Measurements from ENCODE around the gene ATP6V1G2.
"Not testable (repeated sequence)": the region's sequence is repeated elsewhere in the genome, so short reads cannot be mapped to it uniquely, and the experiment has no call there.

ATP6V1G2 gene

DNA sequence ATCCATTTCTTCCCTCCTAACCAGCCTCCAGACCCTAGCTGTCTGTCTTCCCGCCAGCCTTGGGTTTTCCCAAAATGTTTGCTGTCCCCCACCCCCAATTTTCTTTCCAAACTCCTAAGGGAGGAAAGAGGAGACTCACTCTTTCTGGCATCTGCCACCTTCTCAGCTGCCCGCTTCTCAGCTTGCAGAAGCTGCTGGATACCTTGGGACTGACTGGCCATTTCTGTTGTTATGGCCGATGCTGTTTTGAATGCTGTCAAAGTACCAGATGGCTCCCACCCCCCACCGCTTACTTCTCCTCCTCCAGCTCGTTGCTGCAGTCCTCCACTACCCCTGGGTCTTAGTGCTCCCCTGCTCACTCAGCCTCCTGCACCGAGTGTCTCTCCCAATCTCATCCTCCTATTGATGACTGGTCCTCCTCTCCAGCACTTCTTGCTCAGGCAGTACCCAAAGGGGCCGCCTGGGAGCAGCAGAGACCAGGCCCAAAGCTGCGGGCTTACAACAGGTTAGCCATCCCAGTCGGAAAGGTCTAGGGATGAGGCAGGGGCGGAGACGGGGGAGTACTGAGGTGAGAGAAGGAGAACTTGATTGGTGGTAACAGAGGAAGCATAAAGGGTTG, at the start of gene ATP6V1G2:
ATP6V1G2 (minus strand) TSS at position 270 of the 619 bp plus-strand sequence; CDS start at position 221, 49 bp downstream.
- DNase-seq (ENCODE audit: low read depth), result peak; percentile 78

DNA sequence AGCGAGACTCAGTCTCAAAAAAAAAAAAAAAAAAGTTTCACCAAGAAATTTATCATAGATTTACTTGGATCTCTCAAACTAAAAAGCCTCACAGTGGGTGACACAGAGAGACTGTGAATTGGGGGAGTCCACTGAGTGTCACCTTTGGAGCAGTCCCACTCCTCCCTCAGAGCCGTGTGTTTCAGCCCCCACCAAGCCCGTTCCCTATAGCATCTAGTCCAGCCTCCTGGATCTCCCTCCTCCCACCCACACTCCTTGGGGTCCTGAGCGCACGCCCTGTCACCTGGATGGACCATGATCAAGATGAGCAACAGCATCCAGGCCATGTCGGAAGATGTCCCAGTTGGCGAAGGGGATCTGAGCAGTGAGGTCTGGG, 46.0 kb upstream of the ATP6V1G2 start:
- no peak for DNase-seq (ENCODE audit: low read depth)

DNA sequence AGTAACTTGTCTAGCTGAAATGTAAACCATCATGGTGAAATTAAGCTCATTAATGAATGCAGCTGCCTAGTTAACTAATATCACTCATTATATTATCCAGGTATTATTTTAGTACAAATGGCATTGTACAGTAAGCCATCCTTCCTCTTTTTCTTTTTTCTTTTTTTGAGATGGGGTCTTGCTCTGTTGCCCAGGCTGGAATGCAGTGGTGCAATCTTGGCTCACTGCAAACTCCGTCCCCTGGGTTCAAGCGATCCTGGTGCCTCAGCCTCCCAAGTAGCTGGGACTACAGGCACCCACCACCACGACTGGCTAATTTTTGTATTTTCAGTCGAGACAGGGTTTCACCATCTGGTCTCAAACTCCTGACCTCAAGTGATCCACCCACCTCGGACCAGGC, 44.3 kb upstream of the ATP6V1G2 start:
- DNase-seq (ENCODE audit: low read depth), result not testable (repeated sequence)

- no peak for DNase-seq (ENCODE audit: low read depth)
Measured at GRCh38 chr6:31588871-31589650, 42.7 kb upstream of the ATP6V1G2 start.

DNA sequence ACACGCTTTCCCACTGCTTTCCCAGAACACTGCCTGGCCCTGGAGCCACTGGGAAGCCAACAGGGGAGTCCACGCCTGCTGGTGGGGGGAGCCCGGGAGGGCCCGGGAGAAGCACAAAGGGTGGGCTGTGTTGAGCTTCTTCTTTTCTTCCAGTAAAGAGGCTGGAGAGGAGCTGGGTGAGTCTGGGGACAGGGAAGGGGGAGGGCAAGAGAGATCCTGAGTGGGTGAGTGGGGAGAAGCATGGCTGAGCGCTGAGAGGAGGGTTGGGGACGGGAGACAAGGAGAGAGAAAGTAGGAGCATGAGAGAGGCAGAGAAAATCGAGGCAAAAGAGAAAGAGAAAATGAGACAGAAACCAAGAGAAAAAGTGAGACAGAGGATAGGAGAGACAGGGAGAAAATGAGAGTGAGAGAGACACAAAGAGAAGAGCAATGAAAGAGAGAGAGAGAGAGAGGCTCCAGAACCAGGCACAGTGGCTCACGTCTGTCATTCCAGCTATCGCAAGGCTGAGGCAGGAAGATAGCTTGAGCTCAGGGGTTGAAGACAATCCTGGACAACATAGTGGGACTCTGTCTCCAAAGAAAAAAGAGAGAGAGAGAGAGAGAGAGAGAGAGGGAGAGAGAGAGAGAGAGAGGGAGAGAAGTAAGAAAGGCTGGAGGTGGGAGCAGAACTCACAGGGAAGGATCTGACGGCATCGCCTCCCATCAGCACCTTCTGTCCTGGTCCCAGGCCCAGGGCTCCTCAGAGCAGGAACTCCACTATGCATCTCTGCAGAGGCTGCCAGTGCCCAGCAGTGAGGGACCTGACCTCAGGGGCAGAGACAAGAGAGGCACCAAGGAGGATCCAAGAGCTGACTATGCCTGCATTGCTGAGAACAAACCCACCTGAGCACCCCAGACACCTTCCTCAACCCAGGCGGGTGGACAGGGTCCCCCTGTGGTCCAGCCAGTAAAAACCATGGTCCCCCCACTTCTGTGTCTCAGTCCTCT, 41.7 kb upstream of the ATP6V1G2 start:
- no peak for DNase-seq (ENCODE audit: low read depth)

GRCh38 chr6:31586599-31587281, 40.3 kb upstream of the ATP6V1G2 start:
- no peak for DNase-seq (ENCODE audit: low read depth)

DNA sequence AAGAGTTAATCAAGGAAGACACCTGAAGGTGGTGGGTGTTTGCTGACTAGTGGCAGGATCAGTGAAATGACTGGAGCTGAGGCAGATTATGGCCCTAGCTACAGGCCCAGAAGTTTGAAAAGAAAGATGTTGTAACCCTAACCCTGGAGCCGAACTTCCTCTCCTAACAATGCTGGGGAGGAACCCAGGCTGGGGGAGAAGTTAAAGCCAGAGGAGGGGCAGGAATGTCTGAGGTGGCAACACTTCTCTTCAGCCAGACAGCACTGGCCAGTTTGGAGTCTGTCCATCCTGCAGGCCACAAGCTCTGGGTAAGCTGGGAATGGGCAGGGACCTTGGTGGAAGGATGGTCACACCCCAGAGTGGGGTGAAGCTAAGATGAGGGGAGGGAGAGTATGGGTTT, 39.6 kb upstream of the ATP6V1G2 start, which contains the start of gene LST1:
LST1 (plus strand) TSS at position 270 of the 400 bp plus-strand sequence. CDS start 1,023 bp downstream, outside the sequence.
- DNase-seq (ENCODE audit: low read depth), result no peak

DNA sequence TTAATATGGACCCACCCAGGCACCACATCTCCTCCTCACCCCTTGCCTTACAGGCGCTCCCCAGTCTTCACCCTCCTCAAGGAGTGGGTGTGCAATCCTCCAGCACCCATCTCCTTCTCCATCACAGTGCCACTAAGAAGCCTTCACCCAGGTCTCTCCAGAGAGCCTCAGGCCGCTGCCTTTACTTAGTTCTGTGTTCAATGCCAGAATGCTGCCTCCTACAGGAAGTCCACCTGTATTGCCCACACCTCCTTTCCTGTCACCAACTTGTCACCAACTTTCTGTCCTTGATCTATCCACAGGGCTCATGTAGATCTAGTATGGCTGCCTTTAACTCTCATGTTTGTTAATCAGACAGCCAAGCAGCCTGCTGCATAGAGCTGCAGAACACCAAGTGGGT, 39.1 kb upstream of the ATP6V1G2 start:
- DNase-seq (ENCODE audit: low read depth), result no peak

GRCh38 chr6:31582230-31582643, 35.8 kb upstream of the ATP6V1G2 start, which contains the start of gene LTB:
TSS of gene LTB (minus strand) at chr6:31582424. CDS start at chr6:31582417, 7 bp downstream.
- DNase-seq (ENCODE audit: low read depth), result peak; percentile 50

- DNase-seq (ENCODE audit: low read depth), result no peak
Measured at GRCh38 chr6:31581434-31582229, 35.2 kb upstream of the ATP6V1G2 start.

DNA sequence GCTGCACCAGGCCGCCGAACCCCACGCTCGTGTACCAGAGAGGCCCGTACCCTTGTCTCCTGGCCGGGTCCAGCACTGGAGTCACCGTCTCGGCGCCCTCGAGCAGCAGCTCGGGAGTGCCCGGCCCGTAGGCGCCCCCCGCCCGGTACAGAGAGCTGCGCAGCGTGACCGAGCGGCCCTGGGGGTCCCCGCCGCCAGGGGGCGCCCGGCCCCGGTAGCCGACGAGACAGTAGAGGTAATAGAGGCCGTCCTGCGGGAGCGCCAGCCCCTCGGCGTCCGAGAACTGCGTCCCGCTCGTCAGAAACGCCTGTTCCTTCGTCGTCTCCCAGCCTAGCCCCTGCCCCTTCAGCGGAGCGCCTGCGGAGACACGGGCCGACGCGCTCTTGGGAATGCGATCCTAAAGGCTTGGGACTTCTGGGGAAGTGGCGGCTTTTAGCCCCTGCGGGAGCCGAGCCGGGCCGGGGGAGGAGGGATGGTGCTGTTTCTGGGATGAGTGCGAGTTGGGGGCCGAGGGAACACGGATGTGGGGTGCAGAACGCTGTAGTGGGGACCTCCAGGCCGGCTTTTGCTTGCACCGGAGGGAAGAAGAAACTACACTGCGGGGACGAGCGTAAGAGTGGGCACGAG, 34.5 kb upstream of the ATP6V1G2 start:
- peak; percentile 86 for DNase-seq (ENCODE audit: low read depth)

DNA sequence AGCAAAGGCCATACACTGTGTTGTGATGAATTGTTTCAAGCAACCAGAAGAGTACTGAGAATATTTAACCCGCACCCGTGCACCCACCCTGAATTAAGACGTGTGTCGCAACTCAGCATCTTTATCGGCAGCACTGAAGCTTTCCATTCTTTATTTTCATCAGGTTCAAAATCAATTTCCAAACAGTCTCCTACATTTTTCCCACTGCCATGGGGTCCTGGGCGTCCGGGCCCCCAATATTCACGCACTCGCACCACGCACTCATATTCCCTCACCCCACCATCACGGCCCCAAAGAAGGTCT, 34.0 kb upstream of the ATP6V1G2 start:
- no peak for DNase-seq (ENCODE audit: low read depth)

DNA sequence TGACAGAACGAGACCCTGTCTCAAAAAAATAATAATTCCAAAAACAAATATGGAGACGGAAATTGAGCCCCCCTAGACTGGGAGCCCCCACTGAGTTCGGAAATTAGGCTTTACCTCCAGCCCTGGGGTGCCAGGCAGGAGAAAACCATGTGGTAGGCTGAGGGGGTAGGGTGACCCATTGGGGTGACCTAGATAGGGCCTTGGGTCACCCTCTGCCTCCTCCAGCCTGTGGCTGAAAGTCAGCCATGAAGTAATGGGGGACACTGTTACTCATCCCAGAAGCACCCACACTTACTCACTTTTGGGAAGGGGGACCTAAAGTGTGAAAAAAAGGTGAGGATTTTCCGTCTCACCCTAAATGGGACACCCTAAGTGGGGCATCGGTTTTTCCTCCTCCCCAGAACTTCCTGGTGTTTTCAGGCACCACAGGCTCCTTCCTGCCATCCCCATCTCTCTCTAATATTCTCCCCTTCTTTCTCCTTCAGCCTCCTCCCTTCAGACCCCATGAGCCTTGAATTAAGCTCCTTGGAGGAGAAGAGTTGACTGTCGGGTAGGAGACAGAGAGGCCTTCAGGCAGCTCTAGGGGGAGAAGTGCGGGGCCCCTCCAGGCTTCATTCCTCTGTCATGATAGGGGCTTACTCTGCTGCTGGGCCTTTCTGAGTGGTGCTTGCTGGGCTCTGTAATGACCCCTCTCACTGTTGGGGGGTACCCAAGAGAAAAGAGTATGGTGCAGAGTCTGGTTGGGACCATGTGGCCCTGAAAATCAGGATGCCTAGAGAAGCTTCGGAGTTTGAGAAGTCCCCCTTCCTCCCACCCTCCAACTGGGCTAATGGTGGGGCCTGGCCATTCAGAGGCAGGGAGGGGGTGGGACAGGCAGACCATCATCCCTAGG, 33.4 kb upstream of the ATP6V1G2 start:
- no peak for DNase-seq (ENCODE audit: low read depth)

- no peak for DNase-seq (ENCODE audit: low read depth)
Measured at GRCh38 chr6:31579119-31579505, 32.7 kb upstream of the ATP6V1G2 start.

- no peak for DNase-seq (ENCODE audit: low read depth)
Measured at GRCh38 chr6:31578184-31579118, 32.0 kb upstream of the ATP6V1G2 start.

- no peak for DNase-seq (ENCODE audit: low read depth)
Measured at GRCh38 chr6:31577579-31577966, 31.2 kb upstream of the ATP6V1G2 start.

DNA sequence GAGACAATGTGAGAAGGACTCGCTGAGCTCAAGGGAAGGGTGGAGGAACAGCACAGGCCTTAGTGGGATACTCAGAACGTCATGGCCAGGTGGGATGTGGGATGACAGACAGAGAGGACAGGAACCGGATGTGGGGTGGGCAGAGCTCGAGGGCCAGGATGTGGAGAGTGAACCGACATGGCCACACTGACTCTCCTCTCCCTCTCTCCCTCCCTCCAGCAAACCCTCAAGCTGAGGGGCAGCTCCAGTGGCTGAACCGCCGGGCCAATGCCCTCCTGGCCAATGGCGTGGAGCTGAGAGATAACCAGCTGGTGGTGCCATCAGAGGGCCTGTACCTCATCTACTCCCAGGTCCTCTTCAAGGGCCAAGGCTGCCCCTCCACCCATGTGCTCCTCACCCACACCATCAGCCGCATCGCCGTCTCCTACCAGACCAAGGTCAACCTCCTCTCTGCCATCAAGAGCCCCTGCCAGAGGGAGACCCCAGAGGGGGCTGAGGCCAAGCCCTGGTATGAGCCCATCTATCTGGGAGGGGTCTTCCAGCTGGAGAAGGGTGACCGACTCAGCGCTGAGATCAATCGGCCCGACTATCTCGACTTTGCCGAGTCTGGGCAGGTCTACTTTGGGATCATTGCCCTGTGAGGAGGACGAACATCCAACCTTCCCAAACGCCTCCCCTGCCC, 30.6 kb upstream of the ATP6V1G2 start:
- no peak for DNase-seq (ENCODE audit: low read depth)

All from activated T-helper 9 cell treated with anti-CD3 and anti-CD28 coated beads, Interleukin-2, amount 50 U/mL, for 16 hours (primary cell).